Esophagus (tissue), 2 donors: ENCODE data around the gene POU2F3. TPM values are rescaled to one million over a fixed set of nuclear protein-coding genes. Genes with fewer than 3 reads are reported as not detected.
"Not testable (repeated sequence)": the region's sequence is repeated elsewhere in the genome, so short reads cannot be mapped to it uniquely, and the experiment has no call there.

ENCODE experiments used
- H3K27ac ChIP-seq, 2 donors: one replicate each; pipeline ENCODE4 v1.5.1; 2013; ENCODE audit warnings: low read depth in 2 of 2, mild to moderate bottlenecking in 2 of 2, inconsistent platforms in 1 of 2, low read length in 1 of 2, moderate library complexity in 1 of 2
- H3K27me3 ChIP-seq, 2 donors: one replicate each; pipeline ENCODE4 v1.6.1; 2013; ENCODE audit warnings: low read length in 2 of 2, control low read depth in 1 of 2, mild to moderate bottlenecking in 1 of 2; ENCODE audit not compliant: insufficient read depth in 2 of 2, control insufficient read depth in 1 of 2
- H3K36me3 ChIP-seq, 2 donors: one replicate each; pipeline ENCODE4 v1.6.1; 2013; ENCODE audit warnings: low read length in 1 of 2; ENCODE audit not compliant: control insufficient read depth in 2 of 2, insufficient read depth in 2 of 2
- H3K4me1 ChIP-seq, 2 donors: one replicate each; pipeline ENCODE4 v1.6.1; 2013; ENCODE audit warnings: low read length in 1 of 2; ENCODE audit not compliant: control insufficient read depth in 2 of 2, insufficient read depth in 2 of 2
- H3K4me3 ChIP-seq, 2 donors: one replicate each; pipeline ENCODE4 v1.5.1; 2013; ENCODE audit warnings: low read length in 2 of 2, mild to moderate bottlenecking in 2 of 2, low read depth in 1 of 2, moderate library complexity in 1 of 2
- H3K9me3 ChIP-seq, 2 donors: one replicate each; pipeline ENCODE4 v1.6.1; 2013; ENCODE audit warnings: mild to moderate bottlenecking in 2 of 2, low read depth in 1 of 2, low read length in 1 of 2, moderate library complexity in 1 of 2; ENCODE audit not compliant: control insufficient read depth in 2 of 2, insufficient read depth in 1 of 2
- WGBS, 2 donors: extraction: QIAGEN DNeasy Blood & Tissue Kit; methylation state at CpG; one replicate each; pipeline ENCODE4 v1.1.7; 2013; 5-methylcytosine and 5-hydroxymethylcytosine counted together
- polyA plus RNA-seq, 2 donors: library from polyadenylated mRNA; stranded (reverse); fragments of 200-250 nt; gene quantifications; one replicate each; pipeline ENCODE4 v1.2.3, GENCODE V29; 2013
- donor health status: healthy with polysubstance abuse.
- donor health status: Bipolar disorder and iron deficiency.

The POU2F3 gene
- polyA plus RNA-seq, 2 donors = 3.1 to 4.5 TPM

DNA sequence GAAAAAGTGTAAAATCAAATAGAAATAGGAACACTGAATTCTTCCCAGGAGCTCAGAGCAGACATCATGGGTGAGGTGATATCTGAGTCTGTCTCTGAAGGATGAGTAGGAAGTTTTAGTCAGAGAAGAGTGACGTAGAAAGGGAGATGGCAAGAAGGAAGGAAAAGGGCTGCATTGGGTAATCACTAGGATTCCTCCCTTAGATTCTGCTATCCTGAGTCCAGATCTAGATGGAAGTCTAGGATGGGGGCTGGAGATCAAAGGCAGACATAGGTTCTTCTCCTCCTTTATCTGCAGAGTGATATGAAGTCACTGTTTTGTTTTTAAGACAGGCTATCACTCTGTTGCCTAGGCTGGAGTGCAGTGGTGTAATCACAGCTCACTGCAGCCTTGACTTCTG is 30.4 kb downstream of the POU2F3 start:
- H3K27ac ChIP-seq = no peak overlapping the region
- H3K9me3 ChIP-seq = no peaks in the 10 kb centered on the region
- H3K4me1 ChIP-seq = peaks cover 0 to 9% of the 10 kb centered on the region in 2 donors
- peaks cover 0 to 2% of the 10 kb centered on the region in 2 donors for H3K36me3 ChIP-seq
- no peak overlapping the region for H3K4me3 ChIP-seq
- 61 to 85% methylated on average over 1 of the region's 1 CpG for WGBS, 2 donors
- H3K27me3 ChIP-seq = no peaks in the 10 kb centered on the region

DNA sequence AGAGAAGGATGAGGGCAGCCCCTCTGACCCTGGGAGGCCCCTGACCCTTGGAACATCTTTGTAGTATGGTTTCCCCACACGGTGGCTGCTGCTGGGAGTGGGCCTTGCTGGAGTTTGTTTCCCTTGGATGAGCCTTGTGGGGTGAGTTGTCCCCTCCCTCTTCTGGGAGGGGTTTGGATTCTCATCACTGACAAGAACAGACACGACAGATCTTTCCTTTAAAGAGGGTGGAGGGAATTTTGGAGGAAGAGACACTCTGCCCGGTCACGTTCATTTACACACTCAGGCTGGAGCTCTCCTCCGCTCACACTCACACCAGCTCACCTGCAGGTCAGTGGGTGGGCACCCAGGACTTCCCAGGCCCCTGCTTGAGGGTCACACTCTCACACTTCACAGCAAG is 31.7 kb downstream of the POU2F3 start:
- H3K27ac ChIP-seq = peak overlapping the region; percentile 42 to 84
- H3K9me3 ChIP-seq = no peaks in the 10 kb centered on the region
- H3K27me3 ChIP-seq = no peaks in the 10 kb centered on the region
- H3K4me1 ChIP-seq = peaks cover 0 to 9% of the 10 kb centered on the region in 2 donors
- WGBS, 2 donors = 51 to 71% methylated on average over 5 of the region's 5 CpGs
- no peak overlapping the region for H3K4me3 ChIP-seq
- no peaks in the 10 kb centered on the region for H3K36me3 ChIP-seq

DNA sequence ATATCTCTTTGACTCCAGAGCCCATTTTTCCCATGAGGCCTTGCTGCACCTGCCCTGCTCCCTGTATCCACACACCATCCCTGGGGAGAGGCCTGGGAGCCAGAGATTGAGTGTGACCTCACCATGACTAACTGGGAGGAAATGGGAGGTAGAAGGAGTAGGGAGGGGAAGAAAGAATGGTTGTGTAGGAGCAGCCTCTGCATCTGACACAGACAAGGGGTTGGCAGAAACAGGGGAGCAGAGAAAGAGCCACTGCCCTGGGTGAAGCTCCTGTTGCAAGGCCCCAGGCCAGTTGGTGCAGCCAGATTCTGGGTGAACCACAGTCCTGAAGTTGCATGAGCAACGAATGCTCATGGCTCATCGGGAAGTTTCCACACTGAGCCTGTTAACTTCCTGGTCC is 32.4 kb downstream of the POU2F3 start:
- Histone ChIP-seq H3K4me3 (no peak overlapping the region), H3K36me3 (no peaks in the 10 kb centered on the region), H3K9me3 (no peaks in the 10 kb centered on the region), H3K27ac (peak overlapping the region; percentile 36 to 84), H3K27me3 (no peaks in the 10 kb centered on the region), H3K4me1 (peaks cover 0 to 9% of the 10 kb centered on the region in 2 donors)
- 55 to 59% methylated on average over 2 of the region's 2 CpGs for whole genome bisulfite sequencing, 2 donors

GRCh38 chr11:120273432-120273831 is 33.5 kb downstream of the POU2F3 start:
- no peaks in the 10 kb centered on the region for H3K9me3 ChIP-seq
- no peaks in the 10 kb centered on the region for H3K36me3 ChIP-seq
- no peaks in the 10 kb centered on the region for H3K27me3 ChIP-seq
- peaks cover 0 to 9% of the 10 kb centered on the region in 2 donors for H3K4me1 ChIP-seq
- H3K27ac ChIP-seq = peak overlapping the region in 1 of 2 donors; percentile 1
- H3K4me3 ChIP-seq = no peak overlapping the region
- 89 to 93% methylated on average over 2 of the region's 2 CpGs for WGBS, 2 donors

DNA sequence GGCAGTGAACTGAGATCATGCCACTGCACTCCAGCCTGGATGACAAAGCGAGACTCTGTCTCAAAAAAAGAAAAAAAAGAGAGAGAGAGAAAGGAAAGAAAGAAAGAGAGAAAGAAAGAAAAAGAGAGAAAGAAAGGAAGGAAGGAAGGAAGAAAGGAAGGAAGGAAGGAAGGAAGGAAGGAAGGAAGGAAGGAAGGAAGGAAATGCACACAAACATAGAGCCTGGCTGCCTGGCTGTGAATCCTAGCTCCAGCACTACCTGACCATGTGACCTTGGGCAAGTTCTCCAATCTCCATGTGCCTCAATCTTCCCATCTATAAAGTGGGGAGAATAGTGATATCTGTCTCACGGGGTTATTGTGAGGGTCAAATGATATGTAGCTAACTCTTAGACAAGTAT is 34.0 kb downstream of the POU2F3 start:
- H3K4me3 ChIP-seq, H3K4me1 ChIP-seq, H3K9me3 ChIP-seq, H3K27me3 ChIP-seq, H3K27ac ChIP-seq, H3K36me3 ChIP-seq: not testable (repeated sequence)
- 89 to 96% methylated on average over 2 of the region's 2 CpGs for WGBS, 2 donors

DNA sequence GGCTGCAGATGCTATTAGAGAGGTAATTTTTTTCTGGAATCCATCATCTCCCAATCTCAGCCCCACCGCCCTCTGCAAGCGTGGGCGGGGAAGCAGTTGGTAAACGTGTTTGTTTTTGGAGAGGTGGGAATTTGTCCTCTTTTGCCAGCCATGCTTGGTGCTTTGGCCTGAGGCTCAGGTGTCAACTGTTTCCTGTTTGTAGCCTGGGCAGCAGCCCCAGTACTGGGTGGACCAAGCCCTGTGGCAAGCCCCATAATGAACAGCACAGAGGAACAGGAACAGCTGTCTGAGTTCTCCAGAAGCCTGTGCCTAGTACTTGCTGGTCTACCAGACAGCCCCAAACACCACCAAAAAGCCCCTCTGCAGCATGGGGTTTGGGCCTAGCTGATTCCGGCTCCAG is 39.6 kb downstream of the POU2F3 start:
- no peak overlapping the region for H3K27ac ChIP-seq
- WGBS, 2 donors = 64 to 78% methylated on average over 5 of the region's 5 CpGs

GRCh38 chr11:120280600-120281051 is 40.7 kb downstream of the POU2F3 start:
- no peaks in the 10 kb centered on the region for H3K27me3 ChIP-seq
- H3K4me1 ChIP-seq = peaks cover 0 to 9% of the 10 kb centered on the region in 2 donors
- WGBS, 2 donors = 54 to 60% methylated on average over 3 to 5 of the region's 5 CpGs
- H3K9me3 ChIP-seq = no peaks in the 10 kb centered on the region
- H3K36me3 ChIP-seq = no peaks in the 10 kb centered on the region
- no peak overlapping the region for H3K4me3 ChIP-seq
- H3K27ac ChIP-seq = no peak overlapping the region

More for the DNA sequence above, 39.6 kb downstream of the POU2F3 start:
- Histone ChIP-seq H3K4me1 (peaks cover 0 to 9% of the 10 kb centered on the region in 2 donors), H3K9me3 (no peaks in the 10 kb centered on the region), H3K4me3 (no peak overlapping the region), H3K27me3 (no peaks in the 10 kb centered on the region), H3K36me3 (no peaks in the 10 kb centered on the region)

DNA sequence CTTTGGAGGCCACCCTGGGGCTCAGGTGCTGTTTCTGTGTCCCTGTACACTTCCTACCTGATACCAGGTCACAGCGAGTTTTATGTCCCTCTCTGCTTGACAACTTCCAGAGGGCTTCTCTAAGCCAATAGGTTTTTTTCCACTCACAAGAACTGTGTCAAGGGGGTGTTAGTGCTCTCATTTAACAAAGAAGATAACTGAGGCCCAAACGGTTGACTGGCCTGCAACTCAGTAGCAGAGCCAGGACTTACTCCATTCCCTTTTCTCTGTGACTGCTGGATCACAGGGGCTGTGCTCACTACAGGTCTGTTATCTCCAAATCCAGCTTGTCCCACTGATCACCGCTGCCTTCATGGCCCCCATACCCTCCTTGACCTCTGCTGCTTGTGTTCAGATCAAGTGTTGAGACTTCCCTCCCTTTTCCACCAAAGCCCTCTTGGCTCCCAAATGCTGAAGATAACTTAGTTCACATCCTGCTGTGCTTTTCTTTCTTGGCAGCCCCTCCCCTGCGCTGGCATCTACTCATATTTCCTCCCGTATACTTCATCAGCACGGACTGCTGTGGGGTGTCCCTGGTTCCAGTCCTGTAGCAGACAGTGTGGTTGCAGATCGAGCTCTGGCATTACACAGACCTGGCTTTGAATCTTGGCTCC is 41.3 kb downstream of the POU2F3 start:
- WGBS, 2 donors = 51 to 55% methylated on average over 7 of the region's 7 CpGs
- H3K9me3 ChIP-seq = no peaks in the 10 kb centered on the region

DNA sequence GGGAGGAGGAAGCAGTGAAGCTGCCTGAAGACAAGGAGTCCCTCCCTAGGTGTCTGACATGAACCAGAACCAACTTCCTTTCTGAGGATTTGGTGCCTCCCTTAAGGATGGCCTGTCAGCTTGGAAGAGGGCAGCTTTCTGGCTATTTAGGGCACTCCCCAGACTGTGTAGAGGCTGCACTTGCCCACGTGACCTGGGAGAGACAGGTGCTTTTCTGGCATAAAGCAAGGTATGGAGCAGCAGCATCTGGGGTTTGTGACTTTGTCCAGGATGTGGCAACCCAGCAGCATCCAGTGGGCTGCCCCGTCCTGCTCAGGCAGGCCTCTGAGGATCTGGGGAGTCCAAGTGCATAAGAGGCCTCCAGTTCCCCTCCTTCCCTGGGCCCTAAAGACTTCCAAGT is 43.2 kb downstream of the POU2F3 start:
- 73 to 79% methylated on average over 2 of the region's 2 CpGs for WGBS, 2 donors
- Histone ChIP-seq H3K9me3 (no peaks in the 10 kb centered on the region), H3K4me1 (peaks cover 0 to 9% of the 10 kb centered on the region in 2 donors), H3K4me3 (no peak overlapping the region), H3K27me3 (no peaks in the 10 kb centered on the region), H3K27ac (no peak overlapping the region), H3K36me3 (no peaks in the 10 kb centered on the region)

More for the DNA sequence above, 41.3 kb downstream of the POU2F3 start:
- no peak overlapping the region for H3K4me3 ChIP-seq
- H3K27ac ChIP-seq = no peak overlapping the region
- H3K36me3 ChIP-seq = no peaks in the 10 kb centered on the region
- peaks cover 0 to 9% of the 10 kb centered on the region in 2 donors for H3K4me1 ChIP-seq
- H3K27me3 ChIP-seq = no peaks in the 10 kb centered on the region

DNA sequence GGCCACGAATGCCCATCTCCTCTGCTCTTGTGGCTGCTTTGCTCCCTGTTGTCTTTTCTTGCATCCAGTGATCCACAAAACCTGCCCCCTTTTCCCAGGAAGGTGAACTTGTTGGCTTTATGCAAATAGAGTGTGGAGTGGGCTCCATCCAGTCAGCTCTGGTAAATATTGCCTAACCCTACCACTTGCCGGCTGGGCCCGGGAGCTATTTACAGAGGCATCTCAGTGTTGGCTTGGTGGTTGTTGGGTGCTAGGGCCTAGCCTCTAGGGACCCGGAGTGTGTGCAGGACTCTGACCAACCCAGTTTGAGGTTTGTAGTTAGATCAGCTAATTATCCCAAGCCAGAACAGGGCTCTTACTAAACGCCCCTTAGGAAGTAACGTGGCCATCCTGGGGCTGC is 44.3 kb downstream of the POU2F3 start:
- Histone ChIP-seq H3K9me3 (no peaks in the 10 kb centered on the region), H3K36me3 (no peaks in the 10 kb centered on the region), H3K27me3 (no peaks in the 10 kb centered on the region), H3K4me3 (no peak overlapping the region), H3K27ac (no peak overlapping the region), H3K4me1 (peaks cover 0 to 9% of the 10 kb centered on the region in 2 donors)
- 89 to 92% methylated on average over 6 of the region's 6 CpGs for WGBS, 2 donors
